Neural cell (in vitro differentiated cells): ENCODE results near the gene HDAC11.

ENCODE experiments used
- EP300 ChIP-seq: fragments of 450-650 bp; conservative IDR thresholded peaks from 2 replicates; pipeline ENCODE4 v1.6.1; 2014; ENCODE audit warnings: antibody characterized with exemption, mild to moderate bottlenecking, moderate library complexity; ENCODE audit not compliant: poor library complexity, severe bottlenecking
- POLR2AphosphoS5 ChIP-seq: IDR thresholded peaks from 2 replicates; pipeline ENCODE4 v1.6.1; 2012
- TF ChIP-seq, protein P1 (sequence below): fragments of 450-650 bp; IDR thresholded peaks from 2 replicates; pipeline ENCODE4 v1.5.1; 2014; ENCODE audit warnings: antibody characterized with exemption, mild to moderate bottlenecking, moderate library complexity; ENCODE audit not compliant: poor library complexity, severe bottlenecking

- TF ChIP-seq EP300 = no peak
- TF ChIP-seq, protein P1, sequence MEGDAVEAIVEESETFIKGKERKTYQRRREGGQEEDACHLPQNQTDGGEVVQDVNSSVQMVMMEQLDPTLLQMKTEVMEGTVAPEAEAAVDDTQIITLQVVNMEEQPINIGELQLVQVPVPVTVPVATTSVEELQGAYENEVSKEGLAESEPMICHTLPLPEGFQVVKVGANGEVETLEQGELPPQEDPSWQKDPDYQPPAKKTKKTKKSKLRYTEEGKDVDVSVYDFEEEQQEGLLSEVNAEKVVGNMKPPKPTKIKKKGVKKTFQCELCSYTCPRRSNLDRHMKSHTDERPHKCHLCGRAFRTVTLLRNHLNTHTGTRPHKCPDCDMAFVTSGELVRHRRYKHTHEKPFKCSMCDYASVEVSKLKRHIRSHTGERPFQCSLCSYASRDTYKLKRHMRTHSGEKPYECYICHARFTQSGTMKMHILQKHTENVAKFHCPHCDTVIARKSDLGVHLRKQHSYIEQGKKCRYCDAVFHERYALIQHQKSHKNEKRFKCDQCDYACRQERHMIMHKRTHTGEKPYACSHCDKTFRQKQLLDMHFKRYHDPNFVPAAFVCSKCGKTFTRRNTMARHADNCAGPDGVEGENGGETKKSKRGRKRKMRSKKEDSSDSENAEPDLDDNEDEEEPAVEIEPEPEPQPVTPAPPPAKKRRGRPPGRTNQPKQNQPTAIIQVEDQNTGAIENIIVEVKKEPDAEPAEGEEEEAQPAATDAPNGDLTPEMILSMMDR = no peak
- no peak for TF ChIP-seq POLR2AphosphoS5
These were observed 72.9 kb downstream of the HDAC11 start for GRCh38 chr3:13552857-13553652.
